Lung microvascular endothelial cell (primary cell): Measurements from ENCODE around the gene HRC. TPM values are rescaled to one million over a fixed set of nuclear protein-coding genes. Genes with fewer than 3 reads are reported as not detected.
"Not testable (repeated sequence)": the region's sequence is repeated elsewhere in the genome, so short reads cannot be mapped to it uniquely, and the experiment has no call there.

Source experiments
- DNase-seq, 2 donors: peaks; one replicate each; pipeline versions ENCODE4 v3.0.0 to v3.0.0-alpha.2; 2010; ENCODE audit warnings: low read depth in 2 of 2
- total RNA-seq: library from RNA; depleted of rRNA; stranded (reverse); fragments of >200 nt; gene quantifications from 2 replicates; pipeline ENCODE4 v1.2.1, GENCODE V29; 2014

Gene HRC
- not detected in 2 replicates for total RNA-seq

- no peak for DNase-seq
Measured at GRCh38 chr19:49155005-49155819, at the start of gene HRC. HRC (minus strand) TSS chr19:49155396; CDS start chr19:49155237, 159 bp downstream.

GRCh38 chr19:49201042-49201441, 45.8 kb upstream of the HRC start:
- no peak for DNase-seq

- peak in 1 of 2 donors; percentile 21 for DNase-seq
Measured at GRCh38 chr19:49200238-49200862, 45.2 kb upstream of the HRC start.

- DNase-seq, result peak in 1 of 2 donors; percentile 37
Measured at GRCh38 chr19:49196527-49197240, 41.5 kb upstream of the HRC start.

GRCh38 chr19:49194408-49194807, 39.2 kb upstream of the HRC start:
- no peak for DNase-seq

GRCh38 chr19:49193822-49194394, 38.7 kb upstream of the HRC start:
- DNase-seq, result no peak

GRCh38 chr19:49190781-49191180, 35.6 kb upstream of the HRC start:
- DNase-seq, result no peak

- peak; percentile 51 to 77 for DNase-seq
Measured at GRCh38 chr19:49189259-49189658, 34.1 kb upstream of the HRC start.

GRCh38 chr19:49188626-49189200, 33.5 kb upstream of the HRC start:
- no peak for DNase-seq

GRCh38 chr19:49186108-49186507, 30.9 kb upstream of the HRC start:
- DNase-seq, result no peak

- no peak for DNase-seq
Measured at GRCh38 chr19:49182848-49183375, 27.7 kb upstream of the HRC start.

GRCh38 chr19:49182010-49182847, 27.0 kb upstream of the HRC start:
- not testable (repeated sequence) for DNase-seq

- DNase-seq, result no peak
Measured at GRCh38 chr19:49180659-49181058, 25.5 kb upstream of the HRC start.

- DNase-seq, result no peak
Measured at GRCh38 chr19:49173198-49173597, 18.0 kb upstream of the HRC start.

GRCh38 chr19:49168421-49168820, 13.2 kb upstream of the HRC start:
- no peak for DNase-seq

GRCh38 chr19:49167857-49168409, 12.7 kb upstream of the HRC start:
- DNase-seq, result no peak

GRCh38 chr19:49165865-49166301, 10.7 kb upstream of the HRC start:
- DNase-seq, result peak in 1 of 2 donors; percentile 50

GRCh38 chr19:49165111-49165750, 10.0 kb upstream of the HRC start:
- peak; percentile 59 to 88 for DNase-seq

- DNase-seq, result peak; percentile 54 to 71
Measured at GRCh38 chr19:49161987-49162386, 6.8 kb upstream of the HRC start.
